Ishikawa (cell line): ENCODE data around the gene LPGAT1.

Experiments
- RAD21 ChIP-seq: IDR thresholded peaks from 2 replicates; pipeline ENCODE4 v1.6.1; 2012; ENCODE audit warnings: low read depth
- TEAD4 ChIP-seq: IDR thresholded peaks from 2 replicates; pipeline ENCODE4 v1.6.1; 2012

GRCh38 chr1:211876851-211877590 lies 46.5 kb upstream of the LPGAT1 start:
- TF ChIP-seq RAD21 (no peak), TEAD4 (no peak)
